Measurements from ENCODE around the gene RALGDS.

- TF ChIP-seq POLR2AphosphoS5 (IDR thresholded peaks at IDR 0.05; ENCODE audit: low read depth, low read length): no peak
- TF ChIP-seq, protein P1, sequence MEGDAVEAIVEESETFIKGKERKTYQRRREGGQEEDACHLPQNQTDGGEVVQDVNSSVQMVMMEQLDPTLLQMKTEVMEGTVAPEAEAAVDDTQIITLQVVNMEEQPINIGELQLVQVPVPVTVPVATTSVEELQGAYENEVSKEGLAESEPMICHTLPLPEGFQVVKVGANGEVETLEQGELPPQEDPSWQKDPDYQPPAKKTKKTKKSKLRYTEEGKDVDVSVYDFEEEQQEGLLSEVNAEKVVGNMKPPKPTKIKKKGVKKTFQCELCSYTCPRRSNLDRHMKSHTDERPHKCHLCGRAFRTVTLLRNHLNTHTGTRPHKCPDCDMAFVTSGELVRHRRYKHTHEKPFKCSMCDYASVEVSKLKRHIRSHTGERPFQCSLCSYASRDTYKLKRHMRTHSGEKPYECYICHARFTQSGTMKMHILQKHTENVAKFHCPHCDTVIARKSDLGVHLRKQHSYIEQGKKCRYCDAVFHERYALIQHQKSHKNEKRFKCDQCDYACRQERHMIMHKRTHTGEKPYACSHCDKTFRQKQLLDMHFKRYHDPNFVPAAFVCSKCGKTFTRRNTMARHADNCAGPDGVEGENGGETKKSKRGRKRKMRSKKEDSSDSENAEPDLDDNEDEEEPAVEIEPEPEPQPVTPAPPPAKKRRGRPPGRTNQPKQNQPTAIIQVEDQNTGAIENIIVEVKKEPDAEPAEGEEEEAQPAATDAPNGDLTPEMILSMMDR (IDR thresholded peaks at IDR 0.05): no peak
These were observed 11.1 kb upstream of the RALGDS start for GRCh38 chr9:133132174-133132573.
